Panc1 (cell line): Measurements from ENCODE around the gene DPYD. TPM values are rescaled to one million over a fixed set of nuclear protein-coding genes. Genes with fewer than 3 reads are reported as not detected.

Experiments used
- ATAC-seq: fragments of 200-7000 bp; cut with Tn5 transposase; 2 replicates; pipeline ENCODE4 v1.9.1; 2020; ENCODE audit warnings: mild to moderate bottlenecking, moderate library complexity
- BruUV-seq: library from RNA; stranded (reverse); fragments of 400-500 nt; replicated peaks from 2 replicates; lab custom pipeline; 2021; lab: Mats Ljungman, UMichigan
- CTCF ChIA-PET: fragments of 300-600 bp; sonication (Branson Sonifier 250); formaldehyde crosslinking; loops from one replicate; lab custom pipeline; 2022; ENCODE audit warnings: antibody characterized with exemption; lab: Charles Lee
- POLR2A ChIA-PET: fragments of 300-600 bp; sonication (Branson Sonifier 250); formaldehyde crosslinking; loops from one replicate; lab custom pipeline; 2022; ENCODE audit warnings: antibody characterized with exemption; lab: Charles Lee
- DNase-seq: peaks from one replicate; pipeline ENCODE4 v3.0.0-alpha.2; 2010; ENCODE audit warnings: low read depth, low spot score
- H3K27ac ChIP-seq: 2 replicates; pipeline ENCODE4 v1.5.1; 2011; ENCODE audit warnings: mild to moderate bottlenecking, low read length, inconsistent platforms
- H3K27me3 ChIP-seq: fragments of 200-500 bp; sonication (Bioruptor generic); 2 replicates; pipeline ENCODE4 v1.6.0; 2014; ENCODE audit warnings: low read length, inconsistent platforms; ENCODE audit not compliant: control insufficient read depth, insufficient read depth
- H3K36me3 ChIP-seq: fragments of 200-500 bp; sonication (Bioruptor generic); 2 replicates; pipeline ENCODE4 v1.5.1; 2014; ENCODE audit warnings: inconsistent platforms, mild to moderate bottlenecking, low read length, moderate library complexity; ENCODE audit not compliant: control insufficient read depth, insufficient read depth
- H3K4me1 ChIP-seq: 2 replicates; pipeline ENCODE4 v1.5.1; 2011; ENCODE audit warnings: inconsistent platforms, mild to moderate bottlenecking, low read length, moderate library complexity; ENCODE audit not compliant: control insufficient read depth, insufficient read depth
- H3K4me3 ChIP-seq, 2 experiments: 2 replicates each; pipeline ENCODE4 v1.5.1; 2011 to 2012; ENCODE audit warnings: low read depth in 2 of 2, low read length in 2 of 2, mild to moderate bottlenecking in 2 of 2, inconsistent platforms in 1 of 2, moderate library complexity in 1 of 2
- H3K9me3 ChIP-seq: fragments of 200-500 bp; sonication (Bioruptor generic); 2 replicates; pipeline ENCODE4 v1.5.1; 2014; ENCODE audit warnings: low read depth, mild to moderate bottlenecking, inconsistent platforms, low read length, moderate library complexity; ENCODE audit not compliant: control insufficient read depth, insufficient read depth
- POLR2AphosphoS5 ChIP-seq: IDR thresholded peaks from 2 replicates; pipeline ENCODE4 v1.6.1; 2012; ENCODE audit warnings: mild to moderate bottlenecking, low read depth, low read length, moderate library complexity
- SIN3A ChIP-seq: IDR thresholded peaks from 2 replicates; pipeline ENCODE4 v1.6.1; 2012; ENCODE audit warnings: low read depth, mild to moderate bottlenecking, low read length, moderate library complexity, borderline replicate concordance; ENCODE audit not compliant: insufficient read depth
- TCF7L2 ChIP-seq: IDR thresholded peaks from 2 replicates; pipeline ENCODE4 v1.6.1; 2011; ENCODE audit warnings: mild to moderate bottlenecking, low read depth, low read length, inconsistent platforms
- in situ Hi-C: cut with HindIII; loops from 2 replicates; pipeline ENCODE4 v1.10.0; 2016; ENCODE audit warnings: low sequenced_read_pairs, low pct_unique_long_range_greater_than_20kb
- intact Hi-C: fragments of 100-400 bp; cut with micrococcal nuclease; formaldehyde crosslinking; loops from one replicate; pipeline ENCODE4 v1.10.0; 2022; ENCODE audit not compliant: unreplicated experiment
- total RNA-seq: library from RNA; stranded (reverse); gene quantifications from one replicate; pipeline ENCODE4 v1.2.1, GENCODE V29; 2021; ENCODE audit not compliant: unreplicated experiment
- TF ChIP-seq, protein P1 (sequence below): fragments of 450-650 bp; IDR thresholded peaks from 2 replicates; pipeline ENCODE4 v1.5.1; 2017; ENCODE audit warnings: mild to moderate bottlenecking
- TF ChIP-seq, protein P2 (sequence below), 2 experiments: IDR thresholded peaks; 2 replicates each; pipeline ENCODE4 v1.6.1; 2011 to 2012; ENCODE audit warnings: low read depth in 2 of 2, control low read depth in 1 of 2, low read length in 1 of 2, mild to moderate bottlenecking in 1 of 2, moderate library complexity in 1 of 2; ENCODE audit not compliant: insufficient read depth in 1 of 2

The DPYD gene
- total RNA-seq, 1 experiment from 2014 or later = 2.0 TPM

DNA sequence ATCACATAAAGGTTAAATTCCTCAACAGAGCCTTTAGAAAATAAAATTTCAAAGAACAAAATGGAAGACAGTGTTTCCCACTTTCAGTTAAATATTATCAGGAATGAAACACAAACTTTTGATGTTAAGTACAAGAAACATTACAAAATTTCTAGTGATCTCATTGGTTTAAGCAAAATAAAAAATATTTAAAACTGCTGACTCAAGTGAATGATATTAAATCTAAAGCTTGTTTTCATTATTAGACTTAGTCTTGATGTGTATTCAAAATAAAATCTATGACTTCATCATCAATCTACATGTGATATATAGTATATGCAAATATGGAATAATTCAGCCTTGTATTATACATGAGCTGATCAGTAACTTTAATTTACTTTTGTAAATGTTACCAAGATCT lies 614.3 kb downstream of the DPYD start:
- no peaks in the 10 kb centered on the region; the same call in 1 of the 2 replicates for H3K36me3 ChIP-seq
- no TSS peak for BruUV-seq
- ATAC-seq (no peak), DNase-seq (no peak)
- intact Hi-C loops = no loop called here
- ChIA-PET POLR2A (no interaction called here), CTCF (no interaction called here)
- H3K4me1 ChIP-seq = no peaks in the 10 kb centered on the region
- no peak overlapping the region for H3K27ac ChIP-seq
- H3K9me3 ChIP-seq = no peaks in the 10 kb centered on the region
- TF ChIP-seq SIN3A = no peak
- TF ChIP-seq TCF7L2 = no peak
- TF ChIP-seq POLR2AphosphoS5 = no peak
- TF ChIP-seq, protein P1, sequence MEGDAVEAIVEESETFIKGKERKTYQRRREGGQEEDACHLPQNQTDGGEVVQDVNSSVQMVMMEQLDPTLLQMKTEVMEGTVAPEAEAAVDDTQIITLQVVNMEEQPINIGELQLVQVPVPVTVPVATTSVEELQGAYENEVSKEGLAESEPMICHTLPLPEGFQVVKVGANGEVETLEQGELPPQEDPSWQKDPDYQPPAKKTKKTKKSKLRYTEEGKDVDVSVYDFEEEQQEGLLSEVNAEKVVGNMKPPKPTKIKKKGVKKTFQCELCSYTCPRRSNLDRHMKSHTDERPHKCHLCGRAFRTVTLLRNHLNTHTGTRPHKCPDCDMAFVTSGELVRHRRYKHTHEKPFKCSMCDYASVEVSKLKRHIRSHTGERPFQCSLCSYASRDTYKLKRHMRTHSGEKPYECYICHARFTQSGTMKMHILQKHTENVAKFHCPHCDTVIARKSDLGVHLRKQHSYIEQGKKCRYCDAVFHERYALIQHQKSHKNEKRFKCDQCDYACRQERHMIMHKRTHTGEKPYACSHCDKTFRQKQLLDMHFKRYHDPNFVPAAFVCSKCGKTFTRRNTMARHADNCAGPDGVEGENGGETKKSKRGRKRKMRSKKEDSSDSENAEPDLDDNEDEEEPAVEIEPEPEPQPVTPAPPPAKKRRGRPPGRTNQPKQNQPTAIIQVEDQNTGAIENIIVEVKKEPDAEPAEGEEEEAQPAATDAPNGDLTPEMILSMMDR = no peak
- TF ChIP-seq, protein P2, sequence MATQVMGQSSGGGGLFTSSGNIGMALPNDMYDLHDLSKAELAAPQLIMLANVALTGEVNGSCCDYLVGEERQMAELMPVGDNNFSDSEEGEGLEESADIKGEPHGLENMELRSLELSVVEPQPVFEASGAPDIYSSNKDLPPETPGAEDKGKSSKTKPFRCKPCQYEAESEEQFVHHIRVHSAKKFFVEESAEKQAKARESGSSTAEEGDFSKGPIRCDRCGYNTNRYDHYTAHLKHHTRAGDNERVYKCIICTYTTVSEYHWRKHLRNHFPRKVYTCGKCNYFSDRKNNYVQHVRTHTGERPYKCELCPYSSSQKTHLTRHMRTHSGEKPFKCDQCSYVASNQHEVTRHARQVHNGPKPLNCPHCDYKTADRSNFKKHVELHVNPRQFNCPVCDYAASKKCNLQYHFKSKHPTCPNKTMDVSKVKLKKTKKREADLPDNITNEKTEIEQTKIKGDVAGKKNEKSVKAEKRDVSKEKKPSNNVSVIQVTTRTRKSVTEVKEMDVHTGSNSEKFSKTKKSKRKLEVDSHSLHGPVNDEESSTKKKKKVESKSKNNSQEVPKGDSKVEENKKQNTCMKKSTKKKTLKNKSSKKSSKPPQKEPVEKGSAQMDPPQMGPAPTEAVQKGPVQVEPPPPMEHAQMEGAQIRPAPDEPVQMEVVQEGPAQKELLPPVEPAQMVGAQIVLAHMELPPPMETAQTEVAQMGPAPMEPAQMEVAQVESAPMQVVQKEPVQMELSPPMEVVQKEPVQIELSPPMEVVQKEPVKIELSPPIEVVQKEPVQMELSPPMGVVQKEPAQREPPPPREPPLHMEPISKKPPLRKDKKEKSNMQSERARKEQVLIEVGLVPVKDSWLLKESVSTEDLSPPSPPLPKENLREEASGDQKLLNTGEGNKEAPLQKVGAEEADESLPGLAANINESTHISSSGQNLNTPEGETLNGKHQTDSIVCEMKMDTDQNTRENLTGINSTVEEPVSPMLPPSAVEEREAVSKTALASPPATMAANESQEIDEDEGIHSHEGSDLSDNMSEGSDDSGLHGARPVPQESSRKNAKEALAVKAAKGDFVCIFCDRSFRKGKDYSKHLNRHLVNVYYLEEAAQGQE (IDR thresholded peaks at IDR 0.05; ENCODE audit: insufficient read depth in 1 of 2, low read depth in 2 of 2, low read length in 1 of 2) = no peak
- no peak overlapping the region for H3K4me3 ChIP-seq
- in situ Hi-C loops = no loop called here
- H3K27me3 ChIP-seq = no peaks in the 10 kb centered on the region

- no peaks in the 10 kb centered on the region for H3K4me1 ChIP-seq
Observed at GRCh38 chr1:97304366-97304765, 616.5 kb downstream of the DPYD start.

More at GRCh38 chr1:97304366-97304765, 616.5 kb downstream of the DPYD start:
- DNase-seq = no peak
- in situ Hi-C loops = no loop called here
- Histone ChIP-seq H3K4me3 (no peak overlapping the region), H3K36me3 (no peaks in the 10 kb centered on the region; the same call in 1 of the 2 replicates), H3K27ac (no peak overlapping the region), H3K27me3 (no peaks in the 10 kb centered on the region), H3K9me3 (no peaks in the 10 kb centered on the region)
- TF ChIP-seq POLR2AphosphoS5 = no peak
- TF ChIP-seq, protein P1 = no peak
- TF ChIP-seq TCF7L2 = no peak
- TF ChIP-seq SIN3A = no peak
- TF ChIP-seq, protein P2 (IDR thresholded peaks at IDR 0.05; ENCODE audit: insufficient read depth in 1 of 2, low read depth in 2 of 2, low read length in 1 of 2) = no peak
- no TSS peak for BruUV-seq
- intact Hi-C loops = no loop called here
- ChIA-PET CTCF (no interaction called here), POLR2A (no interaction called here)
- ATAC-seq = no peak
